Nucleus accumbens (tissue), 56 donors: Measurements from ENCODE around the gene PPP2R2B.
A peak's percentile ranks its signal among the peaks of the same experiment; 100 is the strongest.

ENCODE experiments used
- DNase-seq, 56 donors: peaks; one replicate each; lab custom pipeline; 2025; lab: John Stamatoyannopoulos, UW

Gene PPP2R2B

GRCh38 chr5:146791471-146791870, 87.1 kb downstream of the PPP2R2B start:
- DNase-seq, result no peak

GRCh38 chr5:146789712-146790653, 88.6 kb downstream of the PPP2R2B start:
- DNase-seq, result peak in 22 of 56 donors; percentile 5 to 72 (median 29)

GRCh38 chr5:146788898-146789297, 89.7 kb downstream of the PPP2R2B start:
- DNase-seq, result no peak

- no peak for DNase-seq
These were observed 93.5 kb downstream of the PPP2R2B start for GRCh38 chr5:146785065-146785464.

GRCh38 chr5:146781157-146781556, 97.4 kb downstream of the PPP2R2B start:
- no peak for DNase-seq

GRCh38 chr5:146779211-146779869, 99.2 kb downstream of the PPP2R2B start:
- DNase-seq, result no peak

GRCh38 chr5:146778795-146779194, 99.8 kb downstream of the PPP2R2B start:
- DNase-seq, result peak in 10 of 56 donors; percentile 3 to 28 (median 12)

- peak in 1 of 56 donors; percentile 10 for DNase-seq
These were observed 100.3 kb downstream of the PPP2R2B start for GRCh38 chr5:146778261-146778660.

GRCh38 chr5:146772881-146773466, 105.6 kb downstream of the PPP2R2B start:
- no peak for DNase-seq

GRCh38 chr5:146770980-146771379, 107.6 kb downstream of the PPP2R2B start:
- DNase-seq, result no peak

GRCh38 chr5:146770546-146770945, 108.0 kb downstream of the PPP2R2B start:
- DNase-seq, result no peak

GRCh38 chr5:146767534-146767933, 111.0 kb downstream of the PPP2R2B start:
- DNase-seq, result no peak

GRCh38 chr5:146766013-146766412, 112.5 kb downstream of the PPP2R2B start:
- no peak for DNase-seq

- no peak for DNase-seq
These were observed 113.3 kb downstream of the PPP2R2B start for GRCh38 chr5:146765089-146765832.

- no peak for DNase-seq
These were observed 115.7 kb downstream of the PPP2R2B start for GRCh38 chr5:146762830-146763229.

- DNase-seq, result peak in 1 of 56 donors; percentile 2
These were observed 116.7 kb downstream of the PPP2R2B start for GRCh38 chr5:146761811-146762210.

- DNase-seq, result no peak
These were observed 119.6 kb downstream of the PPP2R2B start for GRCh38 chr5:146758938-146759337.

GRCh38 chr5:146758076-146758475, 120.5 kb downstream of the PPP2R2B start:
- no peak for DNase-seq

- no peak for DNase-seq
These were observed 122.0 kb downstream of the PPP2R2B start for GRCh38 chr5:146756546-146756945.

GRCh38 chr5:146755793-146756192, 122.8 kb downstream of the PPP2R2B start:
- DNase-seq, result no peak

GRCh38 chr5:146754621-146755020, 123.9 kb downstream of the PPP2R2B start:
- no peak for DNase-seq
